Measurements from ENCODE around the gene SLC35E4.

DNA sequence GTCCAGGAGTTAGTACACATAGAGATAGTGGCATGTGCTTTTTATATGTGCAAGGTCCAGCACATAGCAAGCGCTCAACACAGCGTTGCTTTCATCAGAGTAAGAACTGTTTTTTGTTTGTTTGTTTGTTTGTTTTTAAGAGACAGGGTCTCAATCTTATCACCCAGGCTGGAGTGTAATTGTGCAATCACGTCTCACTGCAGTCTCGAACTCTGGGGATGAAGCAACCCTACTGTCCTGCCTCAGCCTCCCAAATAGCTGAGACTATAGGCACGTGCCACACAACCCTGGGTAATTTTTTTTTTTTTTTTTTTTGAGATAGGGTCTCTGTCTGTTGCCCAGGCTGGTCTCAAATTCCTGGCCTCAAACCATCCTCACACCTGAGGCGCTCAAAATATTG lies 17.8 kb upstream of the SLC35E4 start:
- TF ChIP-seq EP300 (IDR thresholded peaks at IDR 0.05; ENCODE audit: borderline replicate concordance in 1 of 2, low read depth in 1 of 2, low read length in 1 of 2), result no peak
- TF ChIP-seq, protein P1, sequence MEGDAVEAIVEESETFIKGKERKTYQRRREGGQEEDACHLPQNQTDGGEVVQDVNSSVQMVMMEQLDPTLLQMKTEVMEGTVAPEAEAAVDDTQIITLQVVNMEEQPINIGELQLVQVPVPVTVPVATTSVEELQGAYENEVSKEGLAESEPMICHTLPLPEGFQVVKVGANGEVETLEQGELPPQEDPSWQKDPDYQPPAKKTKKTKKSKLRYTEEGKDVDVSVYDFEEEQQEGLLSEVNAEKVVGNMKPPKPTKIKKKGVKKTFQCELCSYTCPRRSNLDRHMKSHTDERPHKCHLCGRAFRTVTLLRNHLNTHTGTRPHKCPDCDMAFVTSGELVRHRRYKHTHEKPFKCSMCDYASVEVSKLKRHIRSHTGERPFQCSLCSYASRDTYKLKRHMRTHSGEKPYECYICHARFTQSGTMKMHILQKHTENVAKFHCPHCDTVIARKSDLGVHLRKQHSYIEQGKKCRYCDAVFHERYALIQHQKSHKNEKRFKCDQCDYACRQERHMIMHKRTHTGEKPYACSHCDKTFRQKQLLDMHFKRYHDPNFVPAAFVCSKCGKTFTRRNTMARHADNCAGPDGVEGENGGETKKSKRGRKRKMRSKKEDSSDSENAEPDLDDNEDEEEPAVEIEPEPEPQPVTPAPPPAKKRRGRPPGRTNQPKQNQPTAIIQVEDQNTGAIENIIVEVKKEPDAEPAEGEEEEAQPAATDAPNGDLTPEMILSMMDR (IDR thresholded peaks at IDR 0.05), result no peak
